ENCODE measurements around the gene EXOC7.

The EXOC7 gene, protein sequence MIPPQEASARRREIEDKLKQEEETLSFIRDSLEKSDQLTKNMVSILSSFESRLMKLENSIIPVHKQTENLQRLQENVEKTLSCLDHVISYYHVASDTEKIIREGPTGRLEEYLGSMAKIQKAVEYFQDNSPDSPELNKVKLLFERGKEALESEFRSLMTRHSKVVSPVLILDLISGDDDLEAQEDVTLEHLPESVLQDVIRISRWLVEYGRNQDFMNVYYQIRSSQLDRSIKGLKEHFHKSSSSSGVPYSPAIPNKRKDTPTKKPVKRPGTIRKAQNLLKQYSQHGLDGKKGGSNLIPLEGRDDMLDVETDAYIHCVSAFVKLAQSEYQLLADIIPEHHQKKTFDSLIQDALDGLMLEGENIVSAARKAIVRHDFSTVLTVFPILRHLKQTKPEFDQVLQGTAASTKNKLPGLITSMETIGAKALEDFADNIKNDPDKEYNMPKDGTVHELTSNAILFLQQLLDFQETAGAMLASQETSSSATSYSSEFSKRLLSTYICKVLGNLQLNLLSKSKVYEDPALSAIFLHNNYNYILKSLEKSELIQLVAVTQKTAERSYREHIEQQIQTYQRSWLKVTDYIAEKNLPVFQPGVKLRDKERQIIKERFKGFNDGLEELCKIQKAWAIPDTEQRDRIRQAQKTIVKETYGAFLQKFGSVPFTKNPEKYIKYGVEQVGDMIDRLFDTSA

DNA sequence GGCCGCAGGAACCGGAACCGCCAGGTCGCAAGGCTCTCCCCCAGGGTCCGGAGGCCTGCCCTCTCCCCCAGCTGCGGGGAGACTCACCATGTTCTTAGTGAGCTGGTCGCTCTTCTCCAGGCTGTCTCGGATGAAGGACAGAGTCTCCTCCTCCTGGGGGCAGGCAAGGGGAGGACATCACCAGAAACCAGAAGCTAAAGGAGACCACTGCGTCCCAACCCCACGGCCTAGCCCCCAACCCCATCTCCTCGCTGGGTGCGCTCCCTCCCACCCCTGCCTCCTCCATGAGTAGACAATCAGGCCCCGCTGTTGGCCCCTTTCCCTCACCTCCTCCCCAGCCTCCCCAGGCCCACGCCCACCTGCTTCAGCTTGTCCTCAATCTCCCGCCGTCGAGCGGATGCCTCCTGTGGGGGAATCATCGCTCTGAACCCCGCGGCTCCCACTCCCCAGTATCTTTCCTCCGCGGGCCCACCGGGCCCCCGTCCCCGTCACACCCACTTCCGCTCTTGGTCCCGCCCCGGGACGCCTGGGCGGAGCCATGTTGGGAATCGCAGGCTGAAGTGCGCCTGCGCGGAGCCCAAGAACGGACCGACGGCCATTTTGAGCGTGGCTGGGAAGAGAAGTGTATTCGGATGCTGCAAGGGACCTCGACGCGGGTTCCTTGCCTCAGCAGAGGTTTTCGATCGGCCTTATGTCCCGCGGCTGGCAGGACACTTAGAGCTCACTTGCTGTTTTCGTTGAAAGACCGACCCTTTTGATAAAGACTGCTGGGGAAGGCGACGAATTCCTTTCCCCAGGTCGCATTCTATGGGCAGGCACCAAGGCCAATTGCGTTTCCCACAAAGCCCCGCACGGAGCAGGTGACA lies at the start of gene EXOC7:
EXOC7 (minus strand) TSS at position 514 of the 866 bp plus-strand sequence; CDS start at position 419, 95 bp downstream.
- peak; percentile 88 for DNase-seq

DNA sequence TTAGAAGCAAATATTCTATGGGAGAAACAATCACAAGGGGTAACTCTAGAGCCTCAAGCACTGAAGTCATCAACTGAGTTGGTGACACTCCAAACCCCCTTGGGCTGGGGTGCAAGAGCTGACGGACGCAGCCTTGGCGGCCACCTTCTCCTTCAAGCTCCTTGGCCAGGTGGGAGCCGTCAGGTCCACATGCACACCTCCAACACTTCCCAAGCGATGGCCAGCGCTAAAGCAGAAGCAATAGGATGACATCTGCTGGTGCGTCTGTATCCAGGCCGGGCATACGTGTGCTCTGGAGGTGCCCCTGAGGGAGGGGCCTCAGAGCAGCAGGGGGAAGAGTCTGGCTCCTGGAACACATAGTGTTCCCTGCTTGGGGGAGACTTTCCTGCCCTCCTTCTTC lies 49.6 kb upstream of the EXOC7 start:
- DNase-seq = no peak

DNA sequence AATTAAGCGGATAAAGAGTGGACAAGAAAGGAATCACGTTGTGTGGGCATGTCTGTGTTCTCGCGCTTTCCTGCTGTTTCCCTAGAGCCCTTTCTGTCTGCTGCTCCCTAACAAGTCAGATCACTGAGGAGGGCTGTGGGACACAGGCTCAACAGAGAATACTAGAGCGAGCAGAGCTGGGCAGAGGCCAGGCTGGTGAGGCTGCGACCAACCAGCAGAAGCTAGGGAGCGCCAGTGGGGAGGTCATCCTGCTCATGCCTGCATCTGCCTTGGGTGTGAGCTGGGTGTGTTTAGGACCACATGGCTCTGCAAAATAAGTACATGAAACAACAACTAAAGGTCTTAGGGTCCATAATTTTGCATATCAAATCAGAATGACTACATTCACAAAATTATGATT lies 49.0 kb upstream of the EXOC7 start:
- no peak for DNase-seq

DNA sequence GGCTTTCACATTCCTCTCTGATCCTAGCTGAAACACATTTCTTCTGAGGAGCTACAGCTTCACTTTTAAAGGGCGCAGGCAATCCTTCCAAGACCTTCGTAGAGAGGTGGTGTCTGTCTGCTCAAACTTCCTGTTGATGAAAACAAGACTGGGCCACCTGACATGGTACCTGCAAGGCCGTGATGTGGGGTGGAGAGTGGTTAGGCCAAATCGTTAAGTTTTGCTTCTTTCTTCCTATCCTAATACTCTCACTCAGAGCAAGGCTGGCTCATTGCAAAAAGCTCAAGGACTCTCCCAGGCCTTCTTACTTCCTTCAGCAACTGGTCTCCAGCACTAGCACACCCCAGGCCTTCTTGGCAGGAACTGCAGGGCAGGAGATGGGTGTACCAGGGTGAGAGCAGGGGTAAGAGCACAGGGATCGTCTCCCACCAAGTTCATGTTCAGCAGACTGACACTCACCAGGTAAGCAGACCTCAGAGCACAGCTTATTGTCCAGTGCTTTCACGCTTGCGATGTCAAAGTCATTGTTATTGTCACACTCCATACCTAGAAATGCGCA lies 48.4 kb upstream of the EXOC7 start:
- DNase-seq = no peak

DNA sequence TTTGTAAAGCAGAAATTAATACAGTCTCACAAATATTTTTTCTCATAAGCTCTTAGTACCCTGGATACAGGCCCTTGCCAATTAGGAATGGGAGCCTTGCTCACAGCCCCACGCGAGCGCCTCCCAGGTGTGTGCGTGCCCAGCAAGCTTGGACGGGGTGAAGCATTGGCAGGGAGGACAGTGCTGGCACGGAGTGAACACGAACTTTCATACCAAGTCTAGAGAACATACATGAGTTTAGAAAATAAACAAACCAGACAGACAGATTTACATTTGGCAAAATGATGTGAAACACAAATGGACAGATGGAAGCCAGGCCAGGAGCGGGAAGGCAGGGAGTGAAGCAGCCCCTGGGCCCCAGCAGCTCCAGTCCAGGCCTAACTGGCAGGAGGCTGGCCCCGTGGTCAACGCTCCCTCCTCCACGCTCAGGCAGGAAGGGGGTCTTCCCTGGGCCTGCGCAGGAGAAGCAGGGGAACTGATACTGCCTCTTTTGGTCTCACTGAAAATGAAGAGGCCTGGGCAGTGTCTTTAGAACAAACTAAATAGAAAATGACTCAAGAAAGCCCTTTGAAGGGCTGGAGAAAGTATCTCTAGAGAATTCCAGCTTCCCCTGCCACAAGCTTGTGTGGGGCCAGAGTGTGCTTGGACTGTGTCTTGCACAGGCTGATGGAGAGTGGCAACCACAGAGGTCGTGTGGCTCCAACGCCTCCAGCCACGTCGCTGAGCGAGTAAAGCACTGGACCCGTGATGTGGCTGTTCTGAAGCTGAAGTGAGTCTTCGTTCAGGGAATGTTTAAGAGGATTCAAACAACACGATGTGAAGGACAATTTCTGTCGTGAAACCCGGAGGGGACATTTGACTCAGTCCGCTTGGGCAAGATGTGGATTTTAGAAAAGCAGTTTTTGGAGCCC lies 47.4 kb upstream of the EXOC7 start:
- no peak for DNase-seq

DNA sequence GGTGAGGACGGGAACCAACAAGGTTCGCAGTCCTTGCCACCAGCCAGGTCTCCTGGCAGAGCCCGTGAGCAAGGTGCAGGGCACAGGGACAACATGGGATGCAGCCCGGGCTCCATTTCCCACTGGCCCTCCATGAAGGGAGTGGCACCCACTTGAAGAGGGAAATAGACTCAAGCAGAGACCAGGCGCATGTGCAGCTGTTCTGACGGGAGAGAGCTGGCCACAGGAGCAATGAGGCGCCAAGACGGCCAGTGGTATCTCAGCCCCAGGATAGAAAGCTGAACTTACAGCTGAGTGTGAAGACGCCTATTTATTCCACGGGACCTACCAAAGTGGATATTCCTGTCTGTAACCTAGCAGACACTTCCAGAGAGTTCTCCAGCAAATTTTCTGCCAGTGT lies 45.6 kb upstream of the EXOC7 start:
- DNase-seq = no peak

DNA sequence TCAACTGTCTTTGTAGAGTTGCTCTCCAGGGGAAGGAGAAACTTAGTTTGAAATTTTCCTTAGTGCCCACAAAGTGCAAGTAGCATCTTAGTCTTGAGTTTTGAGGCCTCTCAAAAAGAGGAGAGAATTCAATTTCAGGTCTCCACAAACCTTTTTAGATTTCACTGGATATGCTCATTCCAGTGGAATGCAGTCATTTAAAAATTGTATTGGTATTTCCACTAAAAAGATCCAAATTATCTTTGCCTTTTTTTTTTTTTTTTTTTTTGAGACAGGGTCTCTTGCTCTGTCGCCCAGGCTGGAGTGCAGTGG lies 44.4 kb upstream of the EXOC7 start:
- no peak for DNase-seq

DNA sequence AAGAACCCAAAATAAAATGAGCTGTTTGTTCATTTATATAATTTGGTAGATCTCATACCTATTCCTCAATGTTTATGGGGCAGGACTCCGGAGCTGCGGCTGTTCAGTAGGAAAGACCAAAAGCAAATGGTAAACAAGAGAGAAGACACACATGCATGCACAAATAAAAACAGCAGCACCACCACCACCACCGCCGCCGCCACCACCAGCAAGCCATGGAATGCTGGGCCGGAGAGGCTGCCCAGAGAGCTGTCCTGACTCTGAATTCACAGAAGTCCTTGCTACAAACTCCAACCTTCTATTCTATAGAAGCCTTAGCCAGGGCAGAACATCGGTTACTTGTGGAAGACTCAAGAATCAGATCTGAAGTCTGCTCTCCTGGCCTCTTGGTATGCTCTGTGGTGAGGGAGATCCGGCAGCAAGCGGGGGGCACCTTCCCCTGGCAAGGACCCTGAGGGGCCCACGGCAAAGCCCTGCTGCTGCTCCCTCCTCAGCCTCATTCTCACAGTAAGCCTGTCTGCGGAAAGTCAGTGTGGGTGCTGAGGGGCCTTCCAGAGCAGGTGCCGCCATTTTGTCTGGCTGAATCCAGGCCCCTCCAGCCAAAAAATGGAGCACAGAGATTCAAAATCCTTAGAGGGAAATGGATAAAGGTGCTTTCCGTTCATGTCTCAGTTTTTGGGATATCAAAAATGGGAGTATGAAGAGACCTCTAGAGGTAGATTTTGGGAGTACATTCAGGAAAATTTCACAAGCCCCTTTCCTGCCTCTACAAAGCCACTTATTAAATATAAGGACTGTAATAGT lies 43.8 kb upstream of the EXOC7 start:
- DNase-seq = no peak

DNA sequence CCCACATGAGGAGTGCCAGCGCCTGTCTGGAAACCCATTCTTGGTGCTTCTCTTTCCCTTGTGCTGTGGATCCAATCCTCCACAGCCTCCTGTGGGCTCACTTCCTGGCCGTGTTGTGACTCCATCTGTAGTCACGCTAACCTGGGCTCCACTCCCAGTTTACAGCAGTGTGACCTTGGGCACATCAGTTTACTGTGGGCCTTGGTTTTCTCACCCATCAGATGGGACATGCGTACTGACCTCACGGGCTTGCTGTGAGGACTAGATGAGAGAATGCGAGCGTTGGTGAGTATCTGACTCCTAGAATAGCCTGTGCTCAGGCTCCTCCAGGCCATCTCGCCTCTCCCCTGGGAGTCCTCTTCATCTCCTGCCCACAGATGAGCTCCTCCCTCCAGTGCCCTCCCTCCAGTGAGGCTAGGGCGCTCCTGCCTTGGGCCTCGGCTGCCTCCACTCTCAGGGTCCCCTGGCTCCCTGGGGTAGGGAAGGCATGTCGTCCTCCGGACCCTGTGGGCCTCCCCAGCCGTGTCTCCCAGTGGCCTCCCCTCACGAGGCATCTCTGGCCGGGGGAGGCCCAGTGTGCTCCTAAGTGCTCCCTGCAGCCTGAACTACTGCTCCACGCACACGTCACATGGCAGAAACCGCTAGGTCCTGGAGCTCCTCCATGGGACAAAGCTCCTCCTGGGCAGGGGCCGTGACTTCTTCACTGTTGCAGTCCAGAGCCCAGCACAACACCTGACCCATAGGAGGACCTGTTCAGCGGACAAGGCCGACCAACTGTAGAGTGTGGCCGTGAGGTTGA lies 42.7 kb upstream of the EXOC7 start:
- no peak for DNase-seq

DNA sequence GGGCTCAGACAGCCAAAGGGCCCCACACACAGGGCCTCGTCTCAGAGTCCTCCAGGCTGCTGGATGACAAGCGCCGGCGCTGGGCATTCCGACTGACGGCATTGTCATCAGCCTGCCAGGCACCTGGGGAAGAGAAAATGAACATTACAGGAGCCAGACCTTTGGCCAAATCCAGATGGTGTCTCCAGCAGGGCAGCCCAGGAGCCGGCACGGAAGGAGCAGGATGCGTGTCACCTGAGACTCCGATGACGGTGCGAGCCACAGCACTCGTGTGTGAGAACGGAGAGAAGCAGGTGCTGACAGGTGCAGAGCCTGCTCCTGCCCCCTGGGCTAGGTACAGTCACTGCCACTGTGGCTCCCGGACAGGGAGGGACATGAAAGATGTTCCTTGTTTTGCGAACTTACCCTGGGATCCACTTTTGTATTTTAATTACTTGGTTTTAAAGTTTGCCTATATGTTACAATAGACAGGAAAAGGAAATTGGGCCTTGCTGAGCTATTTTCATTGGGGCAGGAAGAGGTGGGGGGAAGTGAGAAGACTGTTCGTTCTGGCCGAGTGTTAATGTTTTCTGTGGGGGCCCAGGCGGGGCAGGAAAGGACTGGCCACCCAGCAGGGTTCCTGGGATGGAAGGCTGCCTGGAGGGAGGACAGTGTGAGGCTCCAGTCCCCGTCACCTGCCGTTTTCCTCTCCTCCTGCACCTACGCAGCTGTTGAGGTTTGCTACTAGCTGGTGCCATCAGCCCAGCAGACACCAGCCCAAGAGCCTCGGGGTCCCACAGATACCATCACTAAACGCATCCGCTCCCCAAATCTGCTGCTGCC lies 41.9 kb upstream of the EXOC7 start:
- peak; percentile 44 to 52 for DNase-seq

DNA sequence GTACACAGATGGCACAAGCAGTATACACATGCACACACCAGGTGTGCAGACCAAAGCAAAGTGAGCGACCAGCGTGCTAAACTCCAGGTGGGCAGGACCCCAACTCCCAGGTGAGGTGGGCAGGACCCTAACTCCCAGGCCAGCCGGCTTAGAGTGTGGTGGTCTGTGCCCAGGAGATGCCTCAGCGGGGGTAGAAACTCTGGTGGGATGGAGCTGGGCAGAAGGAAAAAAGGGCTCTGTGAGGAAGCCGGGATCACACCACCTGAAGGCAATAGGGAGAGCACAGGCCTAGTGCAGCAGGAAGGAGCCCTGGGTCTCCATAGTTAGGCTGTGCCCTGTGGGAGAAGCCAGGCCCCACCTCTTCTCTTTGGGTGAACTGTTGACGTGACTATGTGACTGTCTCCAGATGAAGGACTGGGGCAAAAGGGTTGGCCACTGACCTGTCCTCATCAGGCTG lies 39.0 kb upstream of the EXOC7 start:
- no peak for DNase-seq

DNA sequence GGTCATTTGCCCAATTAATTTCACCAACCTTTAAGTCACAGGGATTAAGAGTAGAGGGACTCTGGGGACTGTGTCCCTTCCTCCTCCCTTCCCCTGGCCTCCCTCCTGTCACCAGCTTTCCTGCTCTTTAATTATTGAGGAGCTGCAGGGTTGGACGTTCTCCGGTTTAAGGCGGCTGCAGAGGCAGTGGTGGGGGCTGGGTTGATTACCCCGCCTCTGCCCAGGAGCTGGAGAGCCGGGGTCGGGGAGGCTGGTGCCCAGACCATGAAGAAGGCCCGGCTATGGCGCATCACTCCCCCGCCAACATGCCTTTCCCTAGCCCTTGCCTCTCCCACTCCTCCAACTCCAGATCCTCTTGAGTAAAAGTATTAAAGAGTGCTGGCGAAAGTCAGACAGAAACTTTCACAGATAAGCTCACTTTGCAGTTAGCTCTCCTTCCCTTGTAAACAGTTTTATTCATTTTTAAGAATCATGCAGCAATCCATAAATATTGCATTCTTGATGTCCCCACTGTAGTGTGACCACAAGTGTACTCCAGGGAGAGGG lies 38.5 kb upstream of the EXOC7 start:
- DNase-seq = no peak

DNA sequence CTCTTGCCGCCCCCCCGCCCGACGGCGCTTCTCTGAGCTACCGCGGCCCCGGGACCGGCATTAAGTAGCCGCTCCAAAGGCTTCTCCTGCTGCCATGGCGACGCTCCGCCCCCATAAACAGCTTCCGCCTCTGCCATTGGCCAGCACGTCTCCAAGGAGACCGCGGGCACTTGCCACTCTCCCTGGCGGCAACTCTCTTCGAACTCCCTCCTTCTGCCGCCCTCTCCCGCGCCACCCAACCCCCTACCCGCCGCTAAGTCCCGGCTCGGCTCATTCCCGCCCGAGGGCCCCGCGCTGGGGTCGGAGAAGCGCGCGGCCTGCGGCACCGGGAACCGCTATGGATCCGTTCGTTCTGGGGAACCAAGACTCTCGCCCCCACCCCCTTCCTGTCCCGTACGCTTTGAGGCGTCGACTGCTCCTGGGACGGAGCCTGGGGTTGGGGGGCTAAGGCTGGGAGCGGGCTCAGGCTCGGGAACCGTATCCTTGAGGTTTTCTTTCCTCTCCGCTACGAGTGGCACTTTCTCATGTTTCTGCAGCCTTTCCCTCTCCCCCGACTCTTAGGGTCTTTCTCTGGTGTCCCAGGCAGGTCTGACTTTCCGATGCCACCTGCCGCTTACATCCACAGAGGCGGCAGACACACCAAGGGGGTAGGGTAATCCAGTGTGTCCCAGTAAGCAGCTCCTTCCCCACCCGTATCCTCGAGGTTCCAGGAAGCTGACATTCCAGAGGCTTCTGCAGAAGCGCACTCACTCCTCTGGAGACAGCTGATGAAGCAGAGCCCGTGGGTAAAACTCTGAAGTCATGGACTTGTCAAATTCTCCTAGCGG lies 37.8 kb upstream of the EXOC7 start, which contains the start of gene FOXJ1:
FOXJ1 (minus strand) TSS at position 34 of the 827 bp plus-strand sequence. CDS start 850 bp downstream, outside the sequence.
- DNase-seq = peak; percentile 85 to 86

DNA sequence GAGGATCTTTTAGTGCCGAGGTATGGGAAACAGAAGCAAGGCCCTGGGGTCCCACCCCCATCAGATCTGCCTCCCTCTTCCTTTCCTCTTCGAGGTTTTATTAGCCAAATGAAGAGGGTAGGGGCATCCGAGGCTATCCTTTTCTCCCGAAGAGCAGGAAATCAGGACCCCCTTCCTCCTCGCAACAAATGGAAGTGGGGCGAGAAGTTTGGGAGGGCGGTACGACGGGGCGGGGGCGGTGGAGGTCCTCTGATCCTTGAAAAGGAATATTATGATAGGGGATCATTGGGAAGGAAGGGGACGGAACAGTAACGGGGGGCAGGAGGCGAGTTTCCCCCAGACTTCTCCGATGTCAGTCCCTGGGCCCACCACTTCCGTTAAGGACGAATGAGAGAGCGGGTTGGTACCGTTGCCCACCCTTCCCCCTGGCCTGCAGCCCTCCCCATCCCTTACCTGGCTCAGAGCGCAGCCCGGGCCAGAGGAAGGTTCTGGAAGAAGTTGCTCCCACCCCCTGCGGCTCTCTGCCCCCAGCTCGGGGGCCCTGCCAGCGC lies 37.1 kb upstream of the EXOC7 start:
- DNase-seq = no peak

DNA sequence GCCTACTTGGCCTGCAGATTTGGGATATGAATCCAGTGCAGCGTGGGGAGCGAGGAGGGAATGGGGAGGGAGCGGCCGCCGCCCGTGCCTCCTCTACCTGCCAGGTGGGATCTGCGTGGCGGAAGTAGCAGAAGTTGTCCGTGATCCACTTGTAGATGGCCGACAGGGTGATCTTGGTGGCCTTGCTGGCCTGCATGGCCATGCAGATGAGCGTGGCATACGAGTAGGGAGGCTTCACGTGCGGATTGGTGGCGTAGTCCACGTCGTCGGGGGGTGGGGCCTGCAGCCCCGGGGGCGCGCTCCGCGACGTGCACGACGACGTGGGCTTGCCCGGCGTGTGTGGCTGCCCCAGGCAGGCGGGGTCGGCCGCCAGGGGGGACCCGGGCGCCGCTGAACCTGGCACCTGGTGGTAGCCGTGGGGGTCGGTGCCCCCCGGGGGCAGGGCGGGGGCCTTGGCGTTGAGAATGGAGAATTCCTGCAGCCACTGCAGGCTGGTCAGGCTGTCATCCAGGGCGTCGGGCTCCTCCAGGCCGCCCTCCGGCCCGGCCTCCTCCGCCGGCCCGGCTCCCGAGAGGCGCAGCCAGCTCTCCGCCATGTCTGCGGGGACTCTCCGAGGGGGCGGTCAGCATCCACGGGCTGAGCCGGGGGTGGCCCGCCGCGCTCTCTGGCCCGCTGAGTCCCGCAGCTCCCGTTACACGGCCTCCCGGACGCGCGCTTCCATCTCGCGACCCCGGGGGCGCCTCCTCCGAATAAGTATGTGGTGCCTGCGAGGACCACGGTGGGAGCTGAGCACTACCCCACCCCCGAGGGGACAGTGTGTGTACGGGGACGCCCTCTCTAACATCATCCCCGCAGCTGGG lies 36.4 kb upstream of the EXOC7 start:
- no peak for DNase-seq

DNA sequence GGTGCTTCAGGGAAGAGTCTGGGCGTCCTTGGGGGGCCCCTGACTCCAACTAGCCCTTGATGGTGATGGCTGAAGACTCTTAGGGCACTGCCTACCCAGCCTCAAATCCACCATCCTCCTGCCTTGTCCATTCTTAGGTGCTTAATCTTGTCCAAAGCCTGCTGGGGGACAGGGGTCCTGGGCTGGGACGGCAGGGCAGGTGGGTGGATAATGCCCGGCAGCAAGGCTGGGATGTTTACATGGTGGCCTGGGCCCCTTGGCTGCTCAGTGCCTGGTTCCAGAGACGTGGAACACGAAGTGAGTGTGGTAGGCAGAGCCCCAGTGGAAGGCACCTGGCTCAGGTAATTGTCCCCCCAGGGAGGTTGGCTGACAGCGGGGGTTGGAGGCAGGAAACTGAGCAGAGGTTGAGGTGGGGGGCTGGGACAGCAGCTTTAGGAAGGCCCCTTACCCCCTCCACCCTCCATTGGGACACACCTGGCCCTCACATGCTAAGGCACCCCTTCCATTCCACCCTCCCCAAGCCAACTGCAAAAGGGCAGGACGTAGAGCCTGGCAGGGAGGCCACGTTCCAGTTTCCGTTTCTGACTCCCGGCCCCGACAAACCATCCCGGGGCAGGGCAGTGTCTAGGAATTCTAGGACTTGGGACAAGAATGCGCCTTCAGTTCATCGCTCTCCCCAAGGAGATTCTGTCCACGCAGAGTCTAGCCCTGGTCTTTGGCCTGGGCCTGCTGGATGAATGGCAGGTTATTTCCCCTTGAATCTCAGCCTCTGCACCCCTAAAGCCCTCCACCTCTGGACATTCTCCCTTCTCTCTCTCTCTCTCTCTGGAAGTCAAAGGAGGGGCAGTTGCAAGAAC lies 35.5 kb upstream of the EXOC7 start:
- DNase-seq = no peak
